Right atrium auricular region (tissue), 2 donors: ENCODE measurements around the gene PSMA8. TPM values are rescaled to one million over a fixed set of nuclear protein-coding genes. Genes with fewer than 3 reads are reported as not detected.
A peak's percentile ranks its signal among the peaks of the same experiment; 100 is the strongest.

ENCODE experiments used
- DNase-seq: peaks from one replicate; pipeline ENCODE4 v3.0.0-alpha.2; 2019; ENCODE audit warnings: low spot score
- H3K27ac ChIP-seq, 2 donors: fragments of 200-600 bp; sonication (generic); 1 replicate in 1 of 2; 2 replicates in 1 of 2; pipeline ENCODE4 v1.5.1; 2016 to 2019
- H3K27me3 ChIP-seq, 2 donors: fragments of 200-600 bp; sonication (generic); one replicate each; pipeline versions ENCODE4 v1.5.1 to v1.6.0; 2017 to 2019
- H3K36me3 ChIP-seq: fragments of 200-600 bp; sonication (generic); one replicate; pipeline ENCODE4 v1.5.1; 2016
- H3K4me1 ChIP-seq, 2 donors: fragments of 200-600 bp; sonication (generic); one replicate each; pipeline versions ENCODE4 v1.5.1 to v1.6.0; 2017 to 2019
- H3K4me3 ChIP-seq, 2 donors: fragments of 200-600 bp; sonication (generic); 1 replicate in 1 of 2; 2 replicates in 1 of 2; pipeline ENCODE4 v1.5.1; 2017 to 2019; ENCODE audit warnings: mild to moderate bottlenecking in 1 of 2, moderate library complexity in 1 of 2
- H3K9me3 ChIP-seq, 2 donors: fragments of 200-600 bp; sonication (generic); one replicate each; pipeline ENCODE4 v1.5.1; 2019
- CTCF ChIP-seq, 2 donors: fragments of 200-600 bp; sonication (generic); IDR thresholded peaks; one replicate each; pipeline ENCODE4 v1.5.1; 2019; ENCODE audit warnings: antibody characterized with exemption in 2 of 2
- total RNA-seq, 2 donors: library from RNA; depleted of rRNA; stranded (reverse); fragments of >200 nt; gene quantifications; one replicate each; pipeline ENCODE4 v1.1.0, GENCODE V29; 2016

PSMA8 gene
- total RNA-seq, 2 donors from 2014 or later = not detected

GRCh38 chr18:26210147-26210546, 76.5 kb downstream of the PSMA8 start:
- H3K27ac ChIP-seq = no peak overlapping the region
- H3K27me3 ChIP-seq = no peaks in the 10 kb centered on the region
- H3K4me3 ChIP-seq = no peak overlapping the region
- no peak for DNase-seq
- H3K36me3 ChIP-seq = no peaks in the 10 kb centered on the region
- no peaks in the 10 kb centered on the region for H3K4me1 ChIP-seq
- H3K9me3 ChIP-seq = no peaks in the 10 kb centered on the region
- TF ChIP-seq CTCF (IDR thresholded peaks at IDR 0.05) = no peak

GRCh38 chr18:26215247-26215970, 81.7 kb downstream of the PSMA8 start:
- Histone ChIP-seq H3K4me1 (no peaks in the 10 kb centered on the region), H3K36me3 (no peaks in the 10 kb centered on the region), H3K27me3 (no peaks in the 10 kb centered on the region), H3K27ac (no peak overlapping the region), H3K9me3 (no peaks in the 10 kb centered on the region), H3K4me3 (no peak overlapping the region)
- TF ChIP-seq CTCF (IDR thresholded peaks at IDR 0.05) = no peak
- no peak for DNase-seq

GRCh38 chr18:26225022-26225693, 91.5 kb downstream of the PSMA8 start:
- TF ChIP-seq CTCF (IDR thresholded peaks at IDR 0.05) = no peak
- no peak overlapping the region for H3K27ac ChIP-seq
- H3K4me1 ChIP-seq = peaks cover 0 to 9% of the 10 kb centered on the region in 2 donors
- H3K4me3 ChIP-seq = no peak overlapping the region
- no peaks in the 10 kb centered on the region for H3K27me3 ChIP-seq
- no peak for DNase-seq
- H3K9me3 ChIP-seq = no peaks in the 10 kb centered on the region
- H3K36me3 ChIP-seq = no peaks in the 10 kb centered on the region

- H3K9me3 ChIP-seq = no peaks in the 10 kb centered on the region
- no peaks in the 10 kb centered on the region for H3K27me3 ChIP-seq
- H3K4me1 ChIP-seq = peaks cover 0 to 9% of the 10 kb centered on the region in 2 donors
- peak overlapping the region; percentile 84 to 86 for H3K4me3 ChIP-seq
- DNase-seq = no peak
- peak overlapping the region; percentile 79 to 82 for H3K27ac ChIP-seq
- TF ChIP-seq CTCF (IDR thresholded peaks at IDR 0.05) = no peak
- H3K36me3 ChIP-seq = no peaks in the 10 kb centered on the region
Measured at GRCh38 chr18:26225915-26226228, 92.2 kb downstream of the PSMA8 start.

GRCh38 chr18:26226229-26227050, 92.8 kb downstream of the PSMA8 start, which contains the start of gene TAF4B:
TSS of gene TAF4B (plus strand) at chr18:26226445. CDS start at chr18:26226934, 489 bp downstream.
- peak; percentile 97 for DNase-seq
- no peaks in the 10 kb centered on the region for H3K27me3 ChIP-seq
- peaks cover 0 to 9% of the 10 kb centered on the region in 2 donors for H3K4me1 ChIP-seq
- H3K36me3 ChIP-seq = no peaks in the 10 kb centered on the region
- peak within 1 kb of the TSS; percentile 84 to 86 for H3K4me3 ChIP-seq
- H3K27ac ChIP-seq = peak within 1 kb of the TSS; percentile 79 to 82
- H3K9me3 ChIP-seq = no peaks in the 10 kb centered on the region
- no peak for TF ChIP-seq CTCF (IDR thresholded peaks at IDR 0.05)
